ENCODE measurements around the gene TOM1L1.

The TOM1L1 gene

DNA sequence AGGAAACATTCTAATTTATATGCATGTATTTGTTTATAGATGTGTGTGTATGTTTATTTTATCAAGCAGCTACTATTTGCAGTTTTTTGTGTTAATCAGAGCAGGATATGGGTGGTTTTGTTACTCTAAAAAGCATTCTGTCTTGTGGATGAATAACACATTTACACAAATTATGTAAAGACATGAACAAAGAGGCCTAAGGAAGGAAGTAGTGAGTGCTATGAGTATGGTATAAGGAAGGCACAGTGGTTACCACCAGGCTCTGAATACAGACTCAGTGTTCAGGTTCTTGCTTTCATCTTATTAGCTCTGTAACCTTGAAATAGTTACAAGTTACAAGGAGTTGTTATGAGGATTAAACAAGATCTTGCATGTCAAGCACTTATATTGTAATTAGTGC lies 101.8 kb downstream of the TOM1L1 start:
- no peak for DNase-seq

DNA sequence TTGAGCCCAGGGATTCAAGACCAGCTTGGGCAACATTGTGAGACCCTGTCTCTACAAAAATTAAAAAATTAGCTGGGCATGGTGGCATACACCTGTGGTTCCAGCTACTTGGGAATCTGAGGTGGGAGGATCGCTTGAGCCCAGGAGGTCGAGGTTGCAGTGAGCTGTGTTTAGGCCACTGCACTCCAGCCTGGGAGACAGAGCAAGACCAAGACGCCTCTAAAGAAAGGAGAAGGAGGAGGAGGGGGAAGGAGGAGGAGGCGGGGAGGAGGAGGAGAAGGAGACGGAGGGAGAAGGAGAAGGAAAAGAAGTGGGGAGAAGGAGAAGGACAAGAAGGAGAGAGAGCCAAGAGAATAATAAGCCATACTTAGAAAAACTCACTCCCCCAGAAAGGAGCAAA lies 103.8 kb downstream of the TOM1L1 start:
- DNase-seq, result no peak

DNA sequence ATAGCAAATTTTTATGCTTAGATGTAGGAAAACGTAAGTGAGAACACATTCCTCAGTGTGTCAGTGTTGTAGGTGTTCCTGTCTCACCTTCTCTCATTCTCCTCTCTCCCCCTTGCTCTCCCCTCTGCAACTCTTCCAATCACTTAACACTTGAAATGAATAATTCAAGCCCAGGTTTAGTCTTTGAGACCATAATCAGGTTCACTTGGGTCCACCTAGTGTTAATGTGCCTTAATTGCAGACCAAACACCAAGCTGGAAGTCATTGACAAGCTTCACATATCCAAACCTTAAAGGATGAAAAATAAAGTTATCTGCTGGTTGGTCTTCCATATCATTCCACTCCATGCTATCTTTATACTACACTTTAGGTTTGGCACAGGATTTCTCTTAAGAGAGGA lies 104.9 kb downstream of the TOM1L1 start:
- peak in 1 of 2 experiments; percentile 14 for DNase-seq

Data from SW 1271 (cell line).